Suprapubic skin (tissue), 3 donors: ENCODE results near the gene LASP1NB.

Experiments used
- CTCF ChIP-seq, 2 donors: fragments of 200-600 bp in 1 of 2; fragments of 450-650 bp in 1 of 2; sonication (generic) in 1 of 2; IDR thresholded peaks; one replicate each; pipeline ENCODE4 v1.5.1; 2016 to 2019; ENCODE audit warnings: antibody characterized with exemption in 2 of 2, mild to moderate bottlenecking in 1 of 2, moderate library complexity in 1 of 2
- POLR2A ChIP-seq, 2 donors: fragments of 450-650 bp; IDR thresholded peaks; one replicate each; pipeline ENCODE4 v1.6.1; 2017; ENCODE audit warnings: antibody characterized with exemption in 2 of 2, mild to moderate bottlenecking in 2 of 2, moderate library complexity in 2 of 2

- no peak for TF ChIP-seq CTCF (IDR thresholded peaks at IDR 0.05)
- no peak for TF ChIP-seq POLR2A (IDR thresholded peaks at IDR 0.05)
These were observed 28.2 kb upstream of the LASP1NB start for GRCh38 chr17:38897176-38897575.
